HepG2 (cell line): ENCODE results near the gene AGPAT2. TPM values are rescaled to one million over a fixed set of nuclear protein-coding genes. Genes with fewer than 3 reads are reported as not detected.

Experiments
- ARHGAP35 ChIP-seq: sonication (generic); formaldehyde crosslinking; IDR thresholded peaks from 2 replicates; pipeline ENCODE4 v1.9.0; 2022; ENCODE audit warnings: mild to moderate bottlenecking, inconsistent platforms, moderate library complexity, missing genetic modification reagents, borderline replicate concordance
- ARID2 ChIP-seq: sonication (generic); formaldehyde crosslinking; IDR thresholded peaks from 2 replicates; pipeline ENCODE4 v1.8.1; 2022; ENCODE audit warnings: mild to moderate bottlenecking, missing genetic modification reagents, borderline replicate concordance
- CHD4 ChIP-seq: fragments of 200-600 bp; sonication (generic); IDR thresholded peaks from 2 replicates; pipeline ENCODE4 v1.7.0; 2017; ENCODE audit warnings: mild to moderate bottlenecking, low read length, borderline replicate concordance
- HCFC1 ChIP-seq: fragments of 150-350 bp; IDR thresholded peaks from 2 replicates; pipeline ENCODE4 v1.6.1; 2014; ENCODE audit warnings: low read depth, low read length
- KAT7 ChIP-seq: IDR thresholded peaks from 2 replicates; pipeline ENCODE4 v1.6.1; 2018; ENCODE audit warnings: borderline replicate concordance, missing compliant biosample characterization
- MXD4 ChIP-seq: IDR thresholded peaks from 2 replicates; pipeline ENCODE4 v1.6.1; 2016; ENCODE audit warnings: mild to moderate bottlenecking, missing biosample characterization, missing genetic modification reagents
- NFE2L1 ChIP-seq: sonication (generic); formaldehyde crosslinking; IDR thresholded peaks from 2 replicates; pipeline ENCODE4 v1.4.0; 2020; ENCODE audit warnings: missing genetic modification reagents, mild to moderate bottlenecking, borderline replicate concordance
- SCMH1 ChIP-seq: sonication (generic); formaldehyde crosslinking; IDR thresholded peaks from 2 replicates; pipeline ENCODE4 v1.9.0; 2021; ENCODE audit warnings: missing genetic modification reagents, mild to moderate bottlenecking, borderline replicate concordance
- SMARCC2 ChIP-seq: fragments of 450-650 bp; IDR thresholded peaks from 2 replicates; pipeline ENCODE4 v1.6.1; 2017; ENCODE audit warnings: antibody characterized with exemption, mild to moderate bottlenecking
- TBX2 ChIP-seq: sonication (generic); formaldehyde crosslinking; IDR thresholded peaks from 2 replicates; pipeline ENCODE4 v1.5.0; 2020; ENCODE audit warnings: missing genetic modification reagents, mild to moderate bottlenecking, borderline replicate concordance
- ZKSCAN8 ChIP-seq: IDR thresholded peaks from 2 replicates; pipeline ENCODE4 v1.6.1; 2016; ENCODE audit warnings: borderline replicate concordance, missing genetic modification reagents, missing compliant biosample characterization
- ZNF660 ChIP-seq: sonication (generic); formaldehyde crosslinking; IDR thresholded peaks from 2 replicates; pipeline ENCODE4 v1.5.1; 2020; ENCODE audit warnings: mild to moderate bottlenecking, low read depth, missing genetic modification reagents, borderline replicate concordance
- ZNF839 ChIP-seq: sonication (generic); formaldehyde crosslinking; IDR thresholded peaks from 2 replicates; pipeline ENCODE4 v1.4.0; 2020; ENCODE audit warnings: missing genetic modification reagents, mild to moderate bottlenecking, borderline replicate concordance
- polyA plus RNA-seq, 8 experiments: library from polyadenylated mRNA; depleted of rRNA in 3 of 8; stranded (reverse) in 7 of 8; unstranded in 1 of 8; fragments of >200 nt; fragmentation: Illumina TruSeq in 4 of 8; extraction: Trizol in 4 of 8; gene quantifications; 2 replicates each; pipeline versions ENCODE4 v1.2.1 to v1.2.3, GENCODE V29; 2011 to 2016; ENCODE audit warnings: low read depth in 4 of 8, missing spikeins in 1 of 8, mixed read lengths in 1 of 8; ENCODE audit not compliant: insufficient read depth in 1 of 8
- total RNA-seq, 5 experiments: library from RNA; depleted of rRNA; stranded (reverse); fragments of >200 nt; fragmentation: Illumina TruSeq; extraction: Trizol; gene quantifications; 2 replicates each; pipeline ENCODE4 v1.2.3, GENCODE V29; 2016; ENCODE audit warnings: low read depth in 1 of 5
- TF ChIP-seq, protein P1 (sequence below): fragments of 450-650 bp; IDR thresholded peaks from 2 replicates; pipeline ENCODE4 v1.6.1; 2016
- TF ChIP-seq, protein P2 (sequence below): sonication (generic); formaldehyde crosslinking; IDR thresholded peaks from 2 replicates; pipeline ENCODE4 v1.9.0; 2021; ENCODE audit warnings: missing genetic modification reagents, borderline replicate concordance
- TF ChIP-seq, protein P3 (sequence below): sonication (generic); formaldehyde crosslinking; IDR thresholded peaks from 2 replicates; pipeline ENCODE4 v1.5.0; 2020; ENCODE audit warnings: missing genetic modification reagents
- TF ChIP-seq, protein P4 (sequence below): IDR thresholded peaks from 2 replicates; pipeline ENCODE4 v1.6.1; 2016; ENCODE audit warnings: missing compliant biosample characterization, missing genetic modification reagents, borderline replicate concordance
- TF ChIP-seq, protein P5 (sequence below): sonication (generic); formaldehyde crosslinking; IDR thresholded peaks from 2 replicates; pipeline ENCODE4 v1.4.0; 2020; ENCODE audit warnings: missing genetic modification reagents, borderline replicate concordance

AGPAT2 gene
- total and polyA plus RNA-seq, 2 of the 13 experiments (the other 11 are each of a cell fraction or from before 2014, with no cell fraction given): 3.9 to 25.8 TPM

DNA sequence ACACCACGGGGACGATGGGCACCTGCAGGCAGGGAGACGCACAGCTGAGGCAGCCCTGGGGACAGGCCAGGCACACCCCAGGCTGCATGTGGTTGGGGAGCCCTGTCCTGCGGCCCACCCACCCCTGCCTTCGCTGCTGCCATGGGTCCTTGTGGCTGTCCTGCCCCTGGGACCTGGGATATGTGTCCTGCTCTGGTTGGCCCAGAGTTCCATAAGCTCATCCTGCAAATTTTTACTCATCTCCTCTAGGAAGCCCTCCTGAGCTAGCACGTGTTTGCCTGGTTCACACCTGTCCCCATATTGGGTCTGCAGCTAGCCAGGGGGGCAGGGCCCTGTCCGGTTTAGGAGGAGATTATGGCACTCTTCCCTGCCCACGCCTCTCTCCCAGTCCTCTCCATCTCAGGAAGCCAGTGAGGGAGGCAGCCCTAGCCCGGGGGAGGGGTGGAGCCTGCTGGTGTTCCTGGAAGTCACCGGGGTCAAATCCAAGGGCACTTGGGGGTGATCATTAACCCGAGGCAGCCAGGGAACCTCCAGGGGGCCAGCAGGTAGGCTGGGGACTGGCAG is 12.4 kb downstream of the AGPAT2 start (continued):
- TF ChIP-seq ARID2: no peak
- TF ChIP-seq ZKSCAN8: no peak
- TF ChIP-seq ZNF660 (CRISPR knock-in tag): no peak
- TF ChIP-seq ARHGAP35: no peak
- no peak for TF ChIP-seq NFE2L1 (CRISPR knock-in tag)
- TF ChIP-seq SMARCC2: no peak
- TF ChIP-seq, protein P1, sequence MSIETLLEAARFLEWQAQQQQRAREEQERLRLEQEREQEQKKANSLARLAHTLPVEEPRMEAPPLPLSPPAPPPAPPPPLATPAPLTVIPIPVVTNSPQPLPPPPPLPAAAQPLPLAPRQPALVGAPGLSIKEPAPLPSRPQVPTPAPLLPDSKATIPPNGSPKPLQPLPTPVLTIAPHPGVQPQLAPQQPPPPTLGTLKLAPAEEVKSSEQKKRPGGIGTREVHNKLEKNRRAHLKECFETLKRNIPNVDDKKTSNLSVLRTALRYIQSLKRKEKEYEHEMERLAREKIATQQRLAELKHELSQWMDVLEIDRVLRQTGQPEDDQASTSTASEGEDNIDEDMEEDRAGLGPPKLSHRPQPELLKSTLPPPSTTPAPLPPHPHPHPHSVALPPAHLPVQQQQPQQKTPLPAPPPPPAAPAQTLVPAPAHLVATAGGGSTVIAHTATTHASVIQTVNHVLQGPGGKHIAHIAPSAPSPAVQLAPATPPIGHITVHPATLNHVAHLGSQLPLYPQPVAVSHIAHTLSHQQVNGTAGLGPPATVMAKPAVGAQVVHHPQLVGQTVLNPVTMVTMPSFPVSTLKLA: no peak
- TF ChIP-seq, protein P2, sequence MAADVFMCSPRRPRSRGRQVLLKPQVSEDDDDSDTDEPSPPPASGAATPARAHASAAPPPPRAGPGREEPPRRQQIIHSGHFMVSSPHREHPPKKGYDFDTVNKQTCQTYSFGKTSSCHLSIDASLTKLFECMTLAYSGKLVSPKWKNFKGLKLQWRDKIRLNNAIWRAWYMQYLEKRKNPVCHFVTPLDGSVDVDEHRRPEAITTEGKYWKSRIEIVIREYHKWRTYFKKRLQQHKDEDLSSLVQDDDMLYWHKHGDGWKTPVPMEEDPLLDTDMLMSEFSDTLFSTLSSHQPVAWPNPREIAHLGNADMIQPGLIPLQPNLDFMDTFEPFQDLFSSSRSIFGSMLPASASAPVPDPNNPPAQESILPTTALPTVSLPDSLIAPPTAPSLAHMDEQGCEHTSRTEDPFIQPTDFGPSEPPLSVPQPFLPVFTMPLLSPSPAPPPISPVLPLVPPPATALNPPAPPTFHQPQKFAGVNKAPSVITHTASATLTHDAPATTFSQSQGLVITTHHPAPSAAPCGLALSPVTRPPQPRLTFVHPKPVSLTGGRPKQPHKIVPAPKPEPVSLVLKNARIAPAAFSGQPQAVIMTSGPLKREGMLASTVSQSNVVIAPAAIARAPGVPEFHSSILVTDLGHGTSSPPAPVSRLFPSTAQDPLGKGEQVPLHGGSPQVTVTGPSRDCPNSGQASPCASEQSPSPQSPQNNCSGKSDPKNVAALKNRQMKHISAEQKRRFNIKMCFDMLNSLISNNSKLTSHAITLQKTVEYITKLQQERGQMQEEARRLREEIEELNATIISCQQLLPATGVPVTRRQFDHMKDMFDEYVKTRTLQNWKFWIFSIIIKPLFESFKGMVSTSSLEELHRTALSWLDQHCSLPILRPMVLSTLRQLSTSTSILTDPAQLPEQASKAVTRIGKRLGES (CRISPR knock-in tag): no peak
- no peak for TF ChIP-seq MXD4 (CRISPR knock-in tag)
- no peak for TF ChIP-seq HCFC1
- TF ChIP-seq, protein P3, sequence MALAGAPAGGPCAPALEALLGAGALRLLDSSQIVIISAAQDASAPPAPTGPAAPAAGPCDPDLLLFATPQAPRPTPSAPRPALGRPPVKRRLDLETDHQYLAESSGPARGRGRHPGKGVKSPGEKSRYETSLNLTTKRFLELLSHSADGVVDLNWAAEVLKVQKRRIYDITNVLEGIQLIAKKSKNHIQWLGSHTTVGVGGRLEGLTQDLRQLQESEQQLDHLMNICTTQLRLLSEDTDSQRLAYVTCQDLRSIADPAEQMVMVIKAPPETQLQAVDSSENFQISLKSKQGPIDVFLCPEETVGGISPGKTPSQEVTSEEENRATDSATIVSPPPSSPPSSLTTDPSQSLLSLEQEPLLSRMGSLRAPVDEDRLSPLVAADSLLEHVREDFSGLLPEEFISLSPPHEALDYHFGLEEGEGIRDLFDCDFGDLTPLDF: no peak
- no peak for TF ChIP-seq ZNF839
- TF ChIP-seq, protein P4, sequence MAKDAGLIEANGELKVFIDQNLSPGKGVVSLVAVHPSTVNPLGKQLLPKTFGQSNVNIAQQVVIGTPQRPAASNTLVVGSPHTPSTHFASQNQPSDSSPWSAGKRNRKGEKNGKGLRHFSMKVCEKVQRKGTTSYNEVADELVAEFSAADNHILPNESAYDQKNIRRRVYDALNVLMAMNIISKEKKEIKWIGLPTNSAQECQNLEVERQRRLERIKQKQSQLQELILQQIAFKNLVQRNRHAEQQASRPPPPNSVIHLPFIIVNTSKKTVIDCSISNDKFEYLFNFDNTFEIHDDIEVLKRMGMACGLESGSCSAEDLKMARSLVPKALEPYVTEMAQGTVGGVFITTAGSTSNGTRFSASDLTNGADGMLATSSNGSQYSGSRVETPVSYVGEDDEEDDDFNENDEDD (CRISPR knock-in tag): no peak
- TF ChIP-seq, protein P5, sequence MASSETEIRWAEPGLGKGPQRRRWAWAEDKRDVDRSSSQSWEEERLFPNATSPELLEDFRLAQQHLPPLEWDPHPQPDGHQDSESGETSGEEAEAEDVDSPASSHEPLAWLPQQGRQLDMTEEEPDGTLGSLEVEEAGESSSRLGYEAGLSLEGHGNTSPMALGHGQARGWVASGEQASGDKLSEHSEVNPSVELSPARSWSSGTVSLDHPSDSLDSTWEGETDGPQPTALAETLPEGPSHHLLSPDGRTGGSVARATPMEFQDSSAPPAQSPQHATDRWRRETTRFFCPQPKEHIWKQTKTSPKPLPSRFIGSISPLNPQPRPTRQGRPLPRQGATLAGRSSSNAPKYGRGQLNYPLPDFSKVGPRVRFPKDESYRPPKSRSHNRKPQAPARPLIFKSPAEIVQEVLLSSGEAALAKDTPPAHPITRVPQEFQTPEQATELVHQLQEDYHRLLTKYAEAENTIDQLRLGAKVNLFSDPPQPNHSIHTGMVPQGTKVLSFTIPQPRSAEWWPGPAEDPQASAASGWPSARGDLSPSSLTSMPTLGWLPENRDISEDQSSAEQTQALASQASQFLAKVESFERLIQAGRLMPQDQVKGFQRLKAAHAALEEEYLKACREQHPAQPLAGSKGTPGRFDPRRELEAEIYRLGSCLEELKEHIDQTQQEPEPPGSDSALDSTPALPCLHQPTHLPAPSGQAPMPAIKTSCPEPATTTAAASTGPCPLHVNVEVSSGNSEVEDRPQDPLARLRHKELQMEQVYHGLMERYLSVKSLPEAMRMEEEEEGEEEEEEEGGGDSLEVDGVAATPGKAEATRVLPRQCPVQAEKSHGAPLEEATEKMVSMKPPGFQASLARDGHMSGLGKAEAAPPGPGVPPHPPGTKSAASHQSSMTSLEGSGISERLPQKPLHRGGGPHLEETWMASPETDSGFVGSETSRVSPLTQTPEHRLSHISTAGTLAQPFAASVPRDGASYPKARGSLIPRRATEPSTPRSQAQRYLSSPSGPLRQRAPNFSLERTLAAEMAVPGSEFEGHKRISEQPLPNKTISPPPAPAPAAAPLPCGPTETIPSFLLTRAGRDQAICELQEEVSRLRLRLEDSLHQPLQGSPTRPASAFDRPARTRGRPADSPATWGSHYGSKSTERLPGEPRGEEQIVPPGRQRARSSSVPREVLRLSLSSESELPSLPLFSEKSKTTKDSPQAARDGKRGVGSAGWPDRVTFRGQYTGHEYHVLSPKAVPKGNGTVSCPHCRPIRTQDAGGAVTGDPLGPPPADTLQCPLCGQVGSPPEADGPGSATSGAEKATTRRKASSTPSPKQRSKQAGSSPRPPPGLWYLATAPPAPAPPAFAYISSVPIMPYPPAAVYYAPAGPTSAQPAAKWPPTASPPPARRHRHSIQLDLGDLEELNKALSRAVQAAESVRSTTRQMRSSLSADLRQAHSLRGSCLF (CRISPR knock-in tag): no peak
- TF ChIP-seq SCMH1: no peak
- TF ChIP-seq TBX2: peak; percentile 69
- no peak for TF ChIP-seq KAT7 (CRISPR knock-in tag)
- TF ChIP-seq CHD4: no peak
